H1 (cell line): ENCODE results near the gene TTYH2. TPM values are rescaled to one million over a fixed set of nuclear protein-coding genes. Genes with fewer than 3 reads are reported as not detected.

Source experiments
- CTCF ChIA-PET: fragments of 300-600 bp; sonication (Branson Sonifier 250); formaldehyde crosslinking; loops from one replicate; lab custom pipeline; 2021; ENCODE audit not compliant: partially characterized antibody; lab: Charles Lee
- POLR2A ChIA-PET: fragments of 300-600 bp; sonication (Branson Sonifier 250); formaldehyde crosslinking; loops from one replicate; lab custom pipeline; 2021; ENCODE audit warnings: inconsistent platforms; ENCODE audit not compliant: partially characterized antibody; lab: Charles Lee
- DNase-seq, 2 experiments: peaks; one replicate each; pipeline versions ENCODE4 v3.0.0 to v3.0.0-alpha.2; 2010 to 2022; ENCODE audit warnings: low spot score in 2 of 2, low read depth in 1 of 2, mixed read lengths in 1 of 2
- FAIRE-seq: peaks from 2 replicates; lab custom pipeline; 2011; peaks lifted over from hg19 to GRCh38; lab: Jason Lieb, UNC
- H2AFZ ChIP-seq: 2 replicates; pipeline ENCODE4 v1.8.1; 2012; ENCODE audit warnings: low read length, inconsistent platforms
- H2AK5ac ChIP-seq: 2 replicates; pipeline ENCODE4 v1.6.1; 2013; ENCODE audit warnings: low read depth, low read length
- H2BK120ac ChIP-seq: replicated peaks from 2 replicates; pipeline ENCODE3; 2013; ENCODE audit warnings: low read depth, low read length, inconsistent platforms
- H2BK12ac ChIP-seq: 2 replicates; pipeline ENCODE4 v1.6.1; 2013; ENCODE audit warnings: low read depth, low read length
- H2BK15ac ChIP-seq: 2 replicates; pipeline ENCODE4 v1.6.1; 2013; ENCODE audit warnings: low read length
- H2BK20ac ChIP-seq: 2 replicates; pipeline ENCODE4 v1.6.1; 2013; ENCODE audit warnings: low read length
- H2BK5ac ChIP-seq: 2 replicates; pipeline ENCODE4 v1.6.1; 2013; ENCODE audit warnings: low read depth, low read length
- H3K14ac ChIP-seq: 2 replicates; pipeline ENCODE4 v1.6.1; 2013; ENCODE audit warnings: inconsistent platforms; ENCODE audit not compliant: insufficient read length
- H3K18ac ChIP-seq: 2 replicates; pipeline ENCODE4 v1.6.1; 2013; ENCODE audit warnings: low read length; ENCODE audit errors: extremely low read depth
- H3K23ac ChIP-seq: 2 replicates; pipeline ENCODE4 v1.6.1; 2013; ENCODE audit warnings: inconsistent platforms; ENCODE audit not compliant: insufficient read length
- H3K23me2 ChIP-seq: 2 replicates; pipeline ENCODE4 v1.6.1; 2013; ENCODE audit warnings: low read depth, low read length
- H3K27ac ChIP-seq: 2 replicates; pipeline ENCODE4 v1.6.1; 2011; ENCODE audit warnings: low read depth, low read length, inconsistent platforms
- H3K27me3 ChIP-seq, 4 experiments: replicated peaks in 1 of 4; 1 replicate in 1 of 4; 2 replicates in 3 of 4; pipeline versions ENCODE4 v1.6.1 to v1.8.1; 2011 to 2013; ENCODE audit warnings: low read length in 3 of 4, mild to moderate bottlenecking in 3 of 4, inconsistent platforms in 2 of 4, mixed read lengths in 2 of 4, moderate library complexity in 1 of 4; ENCODE audit not compliant: control insufficient read depth in 3 of 4, insufficient read depth in 3 of 4; ENCODE audit errors: extremely low read depth in 1 of 4
- H3K36me3 ChIP-seq, 4 experiments: 2 replicates each; pipeline versions ENCODE4 v1.6.1 to v1.8.1; 2011 to 2013; ENCODE audit warnings: mild to moderate bottlenecking in 4 of 4, low read length in 3 of 4, moderate library complexity in 2 of 4, control low read depth in 1 of 4, inconsistent platforms in 1 of 4; ENCODE audit not compliant: insufficient read depth in 4 of 4, control insufficient read depth in 2 of 4
- H3K4ac ChIP-seq: replicated peaks from 2 replicates; pipeline ENCODE3; 2013; ENCODE audit warnings: low read length, low read depth, mixed read lengths, inconsistent platforms; ENCODE audit not compliant: insufficient read length
- H3K4me1 ChIP-seq, 4 experiments: replicated peaks in 1 of 4; 1 replicate in 1 of 4; 2 replicates in 3 of 4; pipeline versions ENCODE4 v1.6.1 to v1.8.1; 2011 to 2013; ENCODE audit warnings: low read length in 3 of 4, inconsistent platforms in 2 of 4, mixed read lengths in 1 of 4; ENCODE audit not compliant: insufficient read depth in 4 of 4, control insufficient read depth in 3 of 4
- H3K4me2 ChIP-seq, 2 experiments: 2 replicates each; pipeline versions ENCODE4 v1.6.1 to v1.8.1; 2011 to 2013; ENCODE audit warnings: low read depth in 2 of 2, low read length in 2 of 2, control low read depth in 1 of 2, inconsistent platforms in 1 of 2, mild to moderate bottlenecking in 1 of 2; ENCODE audit not compliant: insufficient read depth in 1 of 2
- H3K4me3 ChIP-seq, 4 experiments: fragments of 200-600, 300-600 bp in 1 of 4; sonication (generic), shearing (Covaris generic), sonication (Bioruptor Twin) in 1 of 4; 2 replicates each; pipeline versions ENCODE4 v1.5.1 to v1.8.1; 2011 to 2016; ENCODE audit warnings: low read length in 4 of 4, low read depth in 3 of 4, control low read depth in 2 of 4, inconsistent platforms in 2 of 4, mild to moderate bottlenecking in 2 of 4, mixed read lengths in 1 of 4, moderate library complexity in 1 of 4; ENCODE audit not compliant: insufficient read depth in 2 of 4; ENCODE audit errors: extremely low read depth in 1 of 4
- H3K56ac ChIP-seq: replicated peaks from 2 replicates; pipeline ENCODE3; 2013; ENCODE audit warnings: low read depth, mild to moderate bottlenecking, mixed read lengths, low read length, inconsistent platforms; ENCODE audit not compliant: insufficient read length
- H3K79me1 ChIP-seq: 2 replicates; pipeline ENCODE4 v1.6.1; 2013; ENCODE audit warnings: low read depth, low read length, control low read depth
- H3K79me2 ChIP-seq, 2 experiments: 2 replicates each; pipeline versions ENCODE4 v1.6.1 to v1.8.1; 2012 to 2013; ENCODE audit warnings: low read length in 2 of 2, mild to moderate bottlenecking in 2 of 2, inconsistent platforms in 1 of 2; ENCODE audit not compliant: insufficient read depth in 2 of 2, control insufficient read depth in 1 of 2
- H3K9ac ChIP-seq, 4 experiments: replicated peaks in 1 of 4; 1 replicate in 1 of 4; 2 replicates in 3 of 4; pipeline versions ENCODE4 v1.6.1 to v1.8.1; 2011 to 2013; ENCODE audit warnings: low read depth in 3 of 4, low read length in 3 of 4, control low read depth in 2 of 4, mild to moderate bottlenecking in 2 of 4, moderate library complexity in 2 of 4, inconsistent platforms in 1 of 4; ENCODE audit errors: extremely low read depth in 1 of 4
- H3K9me3 ChIP-seq, 2 experiments: 2 replicates each; pipeline versions ENCODE4 v1.6.1 to v1.8.1; 2012 to 2013; ENCODE audit warnings: mild to moderate bottlenecking in 2 of 2, moderate library complexity in 2 of 2, control low read depth in 1 of 2, inconsistent platforms in 1 of 2, low read depth in 1 of 2, low read length in 1 of 2, mixed read lengths in 1 of 2; ENCODE audit not compliant: insufficient read depth in 2 of 2
- H4K20me1 ChIP-seq, 2 experiments: replicated peaks in 1 of 2; 2 replicates each; pipeline versions ENCODE3 to v1.8.1; 2011 to 2013; ENCODE audit warnings: inconsistent platforms in 2 of 2, low read length in 2 of 2, mild to moderate bottlenecking in 1 of 2; ENCODE audit not compliant: insufficient read depth in 2 of 2, control insufficient read depth in 1 of 2
- H4K5ac ChIP-seq: 2 replicates; pipeline ENCODE4 v1.6.1; 2013; ENCODE audit warnings: low read length, low read depth, mixed read lengths, inconsistent platforms; ENCODE audit not compliant: insufficient read length
- H4K8ac ChIP-seq: 2 replicates; pipeline ENCODE4 v1.8.0; 2013; ENCODE audit warnings: mild to moderate bottlenecking, moderate library complexity, low read length, inconsistent platforms; ENCODE audit not compliant: insufficient read depth; ENCODE audit errors: extremely low read depth
- H4K91ac ChIP-seq: replicated peaks from 2 replicates; pipeline ENCODE3; 2013; ENCODE audit warnings: low read length, mixed read lengths, inconsistent platforms; ENCODE audit not compliant: insufficient read length
- BRCA1 ChIP-seq: IDR thresholded peaks from 2 replicates; pipeline ENCODE4 v1.6.1; 2012; ENCODE audit warnings: low read depth, low read length, improper control_type of control experiment
- CBX5 ChIP-seq: fragments of 300-800, 300-1000 bp; sonication (generic); IDR thresholded peaks from 2 replicates; pipeline ENCODE4 v1.7.1; 2016; ENCODE audit warnings: antibody characterized with exemption, low read length, low read depth
- CBX8 ChIP-seq: fragments of 300-800, 300-1000 bp; sonication (generic); IDR thresholded peaks from 2 replicates; pipeline ENCODE4 v1.7.1; 2016; ENCODE audit warnings: low read depth, low read length, borderline replicate concordance
- EGR1 ChIP-seq: IDR thresholded peaks from 2 replicates; pipeline ENCODE4 v1.6.1; 2011; ENCODE audit warnings: low read depth, low read length, borderline replicate concordance
- JUN ChIP-seq: IDR thresholded peaks from 2 replicates; pipeline ENCODE4 v1.6.1; 2011; ENCODE audit warnings: low read depth, mild to moderate bottlenecking, improper control_type of control experiment, low read length
- POLR2A ChIP-seq, 2 experiments: IDR thresholded peaks; 1 replicate in 1 of 2; 2 replicates in 1 of 2; pipeline ENCODE4 v1.6.1; 2011; ENCODE audit warnings: low read depth in 2 of 2, low read length in 2 of 2, mild to moderate bottlenecking in 2 of 2; ENCODE audit errors: control extremely low read depth in 1 of 2
- RXRA ChIP-seq: IDR thresholded peaks from 2 replicates; pipeline ENCODE4 v1.6.1; 2011; ENCODE audit warnings: low read depth, mild to moderate bottlenecking, low read length, moderate library complexity; ENCODE audit not compliant: insufficient read depth
- SAP30 ChIP-seq: fragments of 300-600 bp; sonication (generic); IDR thresholded peaks from 2 replicates; pipeline ENCODE4 v1.7.1; 2012; ENCODE audit warnings: low read length, moderate library complexity, mild to moderate bottlenecking, inconsistent platforms; ENCODE audit not compliant: insufficient read depth, insufficient replicate concordance
- SIN3A ChIP-seq, 2 experiments: IDR thresholded peaks in 1 of 2; conservative IDR thresholded peaks in 1 of 2; 2 replicates each; pipeline ENCODE4 v1.6.1; 2011 to 2012; ENCODE audit warnings: low read length in 2 of 2, improper control_type of control experiment in 1 of 2, low read depth in 1 of 2, mild to moderate bottlenecking in 1 of 2
- SP4 ChIP-seq: IDR thresholded peaks from 2 replicates; pipeline ENCODE4 v1.6.1; 2012; ENCODE audit warnings: low read length, inconsistent platforms
- SRF ChIP-seq: IDR thresholded peaks from 2 replicates; pipeline ENCODE4 v1.6.1; 2011; ENCODE audit warnings: mild to moderate bottlenecking, low read depth, low read length, moderate library complexity
- WGBS, 2 experiments: shearing (Covaris generic) in 1 of 2; methylation state at CpG; one replicate each; pipeline versions ENCODE4 v1.1.6 to v1.1.7; 2013 to 2015; ENCODE audit warnings: low lambda C conversion rate in 2 of 2, mixed read lengths in 2 of 2, inconsistent platforms in 1 of 2, low coverage in 1 of 2, missing lambda C conversion rate in 1 of 2; ENCODE audit not compliant: insufficient replicate concordance in 2 of 2, insufficient coverage in 1 of 2, insufficient read length in 1 of 2; ENCODE audit errors: extremely low coverage in 1 of 2, missing lambda C conversion rate in 1 of 2; 5-methylcytosine and 5-hydroxymethylcytosine counted together
- polyA plus RNA-seq, 7 experiments: library from polyadenylated mRNA; depleted of rRNA in 3 of 7; stranded (reverse) in 5 of 7; unstranded in 2 of 7; fragments of >200 nt in 5 of 7; fragments of 200-250 nt in 2 of 7; gene quantifications; 1 replicate in 5 of 7; 2 replicates in 1 of 7; 4 replicates in 1 of 7; pipeline versions ENCODE4 v1.2.1 to v1.2.3, GENCODE V29; 2011 to 2013; ENCODE audit warnings: missing spikeins in 2 of 7, mixed read lengths in 2 of 7
- total RNA-seq: library from RNA; stranded (reverse); fragmentation: NEBNext Ultra II Directional; extraction: Animal tissue kit (Norgen Biotek cat#: 25700); gene quantifications from 2 replicates; pipeline ENCODE4 v1.2.1, GENCODE V29; 2021

TTYH2 gene
- total and polyA plus RNA-seq, 2 of the 8 experiments (the other 6 are each of a cell fraction or from before 2014, with no cell fraction given) = 3.2 to 9.2 TPM

- CTCF ChIA-PET = interaction anchor here (0.6 to 1.7 kb wide), 4 partner anchors 10 to 64 kb away, joined by 3 to 5 read pairs (median 4); no protein-coding TSS in a partner anchor
- TF ChIP-seq SRF (no peak), SIN3A (conservative IDR thresholded peaks at IDR 0.05 in 1 of 2, IDR thresholded peaks at IDR 0.05 in 1 of 2; ENCODE audit: low read depth in 1 of 2, low read length in 2 of 2) (no peak), SP4 (no peak), CBX5 (no peak), EGR1 (no peak), BRCA1 (no peak), CBX8 (no peak), SAP30 (no peak), JUN (no peak), POLR2A (IDR thresholded peaks at IDR 0.05; ENCODE audit: control extremely low read depth in 1 of 2, low read depth in 2 of 2, low read length in 2 of 2) (no peak), RXRA (no peak)
- TF ChIP-seq, all 59 proteins: peak for 0
Observed at GRCh38 chr17:74231928-74232907, 18.8 kb downstream of the TTYH2 start.

More at GRCh38 chr17:74231928-74232907, 18.8 kb downstream of the TTYH2 start:
- Histone ChIP-seq H4K20me1 (no peaks in the 10 kb centered on the region), H3K79me1 (no peaks in the 10 kb centered on the region), H3K18ac (no peak overlapping the region), H3K56ac (no peak overlapping the region), H3K79me2 (no peaks in the 10 kb centered on the region), H3K27ac (no peak overlapping the region), H4K8ac (no peak overlapping the region), H2AK5ac (no peak overlapping the region), H3K23me2 (no peaks in the 10 kb centered on the region), H2BK5ac (no peak overlapping the region), H2BK120ac (no peak overlapping the region), H4K91ac (no peak overlapping the region), H3K4me2 (no peak overlapping the region), H3K4me3 (no peak overlapping the region), H2BK15ac (no peak overlapping the region), H2AFZ (no peak overlapping the region), H3K14ac (no peak overlapping the region), H3K36me3 (no peaks in the 10 kb centered on the region), H3K9ac (no peak overlapping the region), H3K4me1 (peaks cover 0 to 3% (median 1%) of the 10 kb centered on the region in 4 experiments; a peak in 2 of 7 replicates), H2BK20ac (no peak overlapping the region), H4K5ac (no peak overlapping the region), H3K9me3 (no peaks in the 10 kb centered on the region), H3K27me3 (no peaks in the 10 kb centered on the region), H3K23ac (no peak overlapping the region), H3K4ac (no peak overlapping the region), H2BK12ac (no peak overlapping the region)
- FAIRE-seq = no peak
- DNase-seq = no peak
- WGBS, 2 experiments = 89% methylated on average over 17 of the region's 17 CpGs; no CpG with 5 or more reads in 1 of the 2 experiments
- POLR2A ChIA-PET = interaction anchor here (1.2 to 1.3 kb wide), 2 partner anchors 21 to 28 kb away, joined by 3 to 4 read pairs; no protein-coding TSS in a partner anchor
